SW480 (cell line): ENCODE measurements around the gene LEKR1.

Experiments used
- DNase-seq: peaks from one replicate; pipeline ENCODE4 v3.0.0-alpha.2; 2016; ENCODE audit warnings: low spot score

Gene LEKR1

GRCh38 chr3:157082305-157082982 lies 256.3 kb downstream of the LEKR1 start:
- peak; percentile 88 for DNase-seq

GRCh38 chr3:157083824-157084223 lies 257.7 kb downstream of the LEKR1 start:
- DNase-seq: no peak

GRCh38 chr3:157086060-157086750 lies 260.1 kb downstream of the LEKR1 start:
- DNase-seq: no peak

GRCh38 chr3:157086775-157087174 lies 260.6 kb downstream of the LEKR1 start:
- DNase-seq: no peak

GRCh38 chr3:157087373-157087772 lies 261.2 kb downstream of the LEKR1 start:
- DNase-seq: peak; percentile 72

GRCh38 chr3:157087780-157088600 lies 261.8 kb downstream of the LEKR1 start:
- DNase-seq: no peak

- peak; percentile 95 for DNase-seq
These were observed 262.7 kb downstream of the LEKR1 start for GRCh38 chr3:157088601-157089454.

- DNase-seq: no peak
These were observed 263.5 kb downstream of the LEKR1 start for GRCh38 chr3:157089455-157090221.

GRCh38 chr3:157091083-157091833 lies 265.1 kb downstream of the LEKR1 start:
- DNase-seq: no peak

- DNase-seq: no peak
These were observed 266.1 kb downstream of the LEKR1 start for GRCh38 chr3:157092230-157092629.

- DNase-seq: no peak
These were observed 266.9 kb downstream of the LEKR1 start for GRCh38 chr3:157093096-157093495.

GRCh38 chr3:157094301-157094700 lies 268.1 kb downstream of the LEKR1 start:
- DNase-seq: no peak

GRCh38 chr3:157094751-157095480 lies 268.8 kb downstream of the LEKR1 start:
- no peak for DNase-seq
